H9 (cell line): Measurements from ENCODE around the gene JAKMIP1. TPM values are rescaled to one million over a fixed set of nuclear protein-coding genes. Genes with fewer than 3 reads are reported as not detected.

Experiments
- DNase-seq: peaks from one replicate; pipeline ENCODE4 v3.0.0-alpha.2; 2017
- H2AFZ ChIP-seq: one replicate; pipeline ENCODE4 v1.6.1; 2013; ENCODE audit warnings: mild to moderate bottlenecking, low read length, control low read depth, moderate library complexity
- H2AK5ac ChIP-seq: 2 replicates; pipeline ENCODE4 v1.6.1; 2013; ENCODE audit warnings: low read length, control low read depth, mixed read lengths; ENCODE audit not compliant: insufficient read length
- H2BK120ac ChIP-seq: one replicate; pipeline ENCODE4 v1.6.1; 2013; ENCODE audit warnings: low read depth, mild to moderate bottlenecking, low read length, control low read depth, inconsistent platforms; ENCODE audit not compliant: poor library complexity, severe bottlenecking
- H2BK12ac ChIP-seq: 2 replicates; pipeline ENCODE4 v1.6.1; 2013; ENCODE audit warnings: low read length, control low read depth, mixed read lengths, low read depth; ENCODE audit not compliant: insufficient read length
- H2BK15ac ChIP-seq: 2 replicates; pipeline ENCODE4 v1.6.1; 2013; ENCODE audit warnings: low read depth, low read length, control low read depth
- H2BK20ac ChIP-seq: one replicate; pipeline ENCODE4 v1.6.1; 2013; ENCODE audit warnings: low read depth, mild to moderate bottlenecking, low read length, control low read depth, inconsistent platforms; ENCODE audit not compliant: poor library complexity, severe bottlenecking
- H2BK5ac ChIP-seq: 2 replicates; pipeline ENCODE4 v1.6.1; 2013; ENCODE audit warnings: low read length, control low read depth, mixed read lengths; ENCODE audit not compliant: insufficient read length
- H3K14ac ChIP-seq: 2 replicates; pipeline ENCODE4 v1.6.1; 2013; ENCODE audit warnings: low read length, control low read depth; ENCODE audit not compliant: insufficient read depth
- H3K18ac ChIP-seq: 2 replicates; pipeline ENCODE4 v1.6.1; 2013; ENCODE audit warnings: low read depth, mild to moderate bottlenecking, mixed read lengths, low read length, control low read depth; ENCODE audit not compliant: insufficient read length
- H3K23ac ChIP-seq: 2 replicates; pipeline ENCODE4 v1.6.1; 2013; ENCODE audit warnings: low read length, control low read depth, mixed read lengths, low read depth; ENCODE audit not compliant: insufficient read length
- H3K23me2 ChIP-seq: 2 replicates; pipeline ENCODE4 v1.6.1; 2013; ENCODE audit warnings: low read depth, mild to moderate bottlenecking, mixed read lengths, low read length, control low read depth; ENCODE audit not compliant: insufficient read length, poor library complexity, severe bottlenecking
- H3K27ac ChIP-seq: 2 replicates; pipeline ENCODE4 v1.5.1; 2013; ENCODE audit warnings: low read length, control low read depth, mixed read lengths, low read depth; ENCODE audit not compliant: insufficient read length
- H3K27me3 ChIP-seq: 2 replicates; pipeline ENCODE4 v1.6.1; 2013; ENCODE audit warnings: low read length, control low read depth, inconsistent platforms; ENCODE audit not compliant: insufficient read depth
- H3K4ac ChIP-seq: 2 replicates; pipeline ENCODE4 v1.6.1; 2013; ENCODE audit warnings: low read depth, mild to moderate bottlenecking, control low read depth, inconsistent platforms, low read length, moderate library complexity
- H3K4me1 ChIP-seq: 2 replicates; pipeline ENCODE4 v1.6.1; 2013; ENCODE audit warnings: low read length, control low read depth, inconsistent platforms; ENCODE audit not compliant: insufficient read depth
- H3K4me2 ChIP-seq: 2 replicates; pipeline ENCODE4 v1.6.1; 2013; ENCODE audit warnings: low read length, control low read depth, mixed read lengths; ENCODE audit not compliant: insufficient read length, insufficient read depth
- H3K56ac ChIP-seq: 2 replicates; pipeline ENCODE4 v1.6.1; 2013; ENCODE audit warnings: low read depth, mild to moderate bottlenecking, mixed read lengths, low read length, control low read depth; ENCODE audit not compliant: insufficient read length
- H3K79me1 ChIP-seq: 2 replicates; pipeline ENCODE4 v1.6.1; 2013; ENCODE audit warnings: low read depth, mild to moderate bottlenecking, moderate library complexity, low read length, control low read depth, inconsistent platforms; ENCODE audit not compliant: insufficient read depth, poor library complexity, severe bottlenecking
- H3K79me2 ChIP-seq: 2 replicates; pipeline ENCODE4 v1.6.1; 2013; ENCODE audit warnings: low read length, control low read depth, inconsistent platforms; ENCODE audit not compliant: insufficient read depth
- H3K9ac ChIP-seq: 2 replicates; pipeline ENCODE4 v1.6.1; 2013; ENCODE audit warnings: low read length, control low read depth, mixed read lengths; ENCODE audit not compliant: insufficient read length; ENCODE audit errors: extremely low read depth
- H3K9me3 ChIP-seq: one replicate; pipeline ENCODE4 v1.6.1; 2013; ENCODE audit warnings: low read depth, low read length, inconsistent platforms; ENCODE audit not compliant: control insufficient read depth
- H3T11ph ChIP-seq: one replicate; pipeline ENCODE4 v1.6.1; 2013; ENCODE audit warnings: mild to moderate bottlenecking, low read length, control low read depth, inconsistent platforms
- H4K20me1 ChIP-seq: one replicate; pipeline ENCODE4 v1.6.1; 2013; ENCODE audit not compliant: control insufficient read depth, insufficient read length, insufficient read depth
- H4K5ac ChIP-seq: 2 replicates; pipeline ENCODE4 v1.6.1; 2013; ENCODE audit warnings: low read depth, mild to moderate bottlenecking, mixed read lengths, low read length, control low read depth; ENCODE audit not compliant: insufficient read length
- H4K8ac ChIP-seq: replicated peaks from 2 replicates; pipeline ENCODE4 v1.6.1; 2013; ENCODE audit warnings: low read length, control low read depth, mixed read lengths, low read depth; ENCODE audit not compliant: insufficient read length
- H4K91ac ChIP-seq: 2 replicates; pipeline ENCODE4 v1.6.1; 2013; ENCODE audit warnings: low read depth, mild to moderate bottlenecking, moderate library complexity, mixed read lengths, low read length, control low read depth; ENCODE audit not compliant: insufficient read length
- H3K27ac Mint-ChIP-seq, 3 experiments: 2 replicates in 2 of 3; 3 replicates in 1 of 3; pipeline ENCODE4 v1.8.0; 2020 to 2021; ENCODE audit warnings: mixed read lengths in 3 of 3, mild to moderate bottlenecking in 1 of 3, moderate library complexity in 1 of 3
- H3K27me3 Mint-ChIP-seq: 2 replicates; pipeline ENCODE4 v1.8.0; 2021; ENCODE audit warnings: low read depth, mild to moderate bottlenecking, moderate library complexity, mixed read lengths
- H3K36me3 Mint-ChIP-seq, 3 experiments: 2 replicates in 2 of 3; 3 replicates in 1 of 3; pipeline ENCODE4 v1.8.0; 2020 to 2021; ENCODE audit warnings: low read depth in 3 of 3, mixed read lengths in 3 of 3; ENCODE audit not compliant: insufficient read depth in 1 of 3
- H3K4me1 Mint-ChIP-seq, 2 experiments: 2 replicates each; pipeline ENCODE4 v1.8.0; 2020; ENCODE audit warnings: mixed read lengths in 2 of 2
- H3K4me3 Mint-ChIP-seq, 2 experiments: 2 replicates in 1 of 2; 3 replicates in 1 of 2; pipeline ENCODE4 v1.8.0; 2020 to 2021; ENCODE audit warnings: mild to moderate bottlenecking in 2 of 2, mixed read lengths in 2 of 2, moderate library complexity in 1 of 2
- H3K9me3 Mint-ChIP-seq, 2 experiments: 2 replicates in 1 of 2; 3 replicates in 1 of 2; pipeline ENCODE4 v1.8.0; 2020; ENCODE audit warnings: mild to moderate bottlenecking in 2 of 2, mixed read lengths in 2 of 2, moderate library complexity in 1 of 2
- CTCF ChIP-seq: fragments of 200-600 bp; sonication (generic); conservative IDR thresholded peaks from 3 replicates; pipeline ENCODE4 v1.8.0; 2021; ENCODE audit warnings: antibody characterized with exemption, mild to moderate bottlenecking
- WGBS: extraction: QIAGEN DNeasy Blood & Tissue Kit; methylation state at CpG from one replicate; pipeline ENCODE4 v1.1.7; 2013; ENCODE audit warnings: missing lambda C conversion rate, low lambda C conversion rate, mixed read lengths; ENCODE audit not compliant: insufficient read length; ENCODE audit errors: extremely low coverage; 5-methylcytosine and 5-hydroxymethylcytosine counted together
- total RNA-seq: library from RNA; stranded (reverse); gene quantifications from 2 replicates; pipeline ENCODE4 v1.2.1, GENCODE V29; 2021

The JAKMIP1 gene
- total RNA-seq, 1 experiment from 2014 or later, result 1.5 TPM

DNA sequence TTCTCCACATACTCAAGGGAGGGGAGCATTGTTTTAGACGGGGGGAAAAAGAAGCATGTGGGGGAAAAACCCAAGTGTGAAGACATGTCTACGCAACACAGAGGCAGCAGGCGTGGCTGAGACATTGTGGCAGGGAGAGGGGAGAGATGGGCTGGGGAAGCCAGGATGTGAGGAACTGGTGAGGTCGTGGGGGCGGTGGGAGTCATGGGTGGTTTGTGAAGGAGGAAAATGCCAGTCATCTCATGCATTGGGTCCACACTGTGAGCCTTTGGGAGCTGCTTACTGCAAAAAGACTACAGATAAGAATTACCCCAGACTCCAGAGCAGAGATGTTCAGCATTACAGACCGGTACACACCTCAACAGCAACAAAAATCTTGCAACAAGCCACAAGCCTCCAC lies 2.1 kb downstream of the JAKMIP1 start:
- H3K79me2 ChIP-seq, result no peaks in the 10 kb centered on the region
- H3K14ac ChIP-seq, result no peak overlapping the region
- Mint-ChIP-seq H3K36me3 (peaks cover 0 to 8% (median 0%) of the 10 kb centered on the region in 3 experiments; a peak in 3 of 7 replicates), H3K4me3 (peak overlapping the region; percentile 64 to 89; a peak in 3 of 5 replicates), H3K4me1 (peaks cover 42 to 47% of the 10 kb centered on the region in 2 experiments), H3K27me3 (peaks cover 49% of the 10 kb centered on the region), H3K9me3 (peaks cover 6 to 8% of the 10 kb centered on the region in 2 experiments; a peak in 4 of 5 replicates), H3K27ac (no peak overlapping the region)
- no peak overlapping the region for H2BK5ac ChIP-seq
- no peak overlapping the region for H3K56ac ChIP-seq
- no peak for DNase-seq
- WGBS, result no CpG with 5 or more reads among the region's 6 CpGs
- H2BK15ac ChIP-seq, result no peak overlapping the region
- no peaks in the 10 kb centered on the region; the same call in 1 of the 2 replicates for H3K27me3 ChIP-seq
- no peak overlapping the region for H2BK20ac ChIP-seq
- no peak overlapping the region for H3K23ac ChIP-seq
- H4K20me1 ChIP-seq, result no peaks in the 10 kb centered on the region
- no peak overlapping the region for H4K91ac ChIP-seq
- H3K4me2 ChIP-seq, result peak overlapping the region; percentile 68
- no peak overlapping the region for H2AK5ac ChIP-seq
- H2AFZ ChIP-seq, result no peak overlapping the region
- H3K9ac ChIP-seq, result no peak overlapping the region
- no peak overlapping the region for H2BK12ac ChIP-seq
- H3K4ac ChIP-seq, result no peak overlapping the region
- H3K27ac ChIP-seq, result no peak overlapping the region
- no peak overlapping the region for H2BK120ac ChIP-seq
- H3K79me1 ChIP-seq, result no peaks in the 10 kb centered on the region
- H3K9me3 ChIP-seq, result no peaks in the 10 kb centered on the region
- TF ChIP-seq CTCF, result no peak
- H3K23me2 ChIP-seq, result peaks cover 7% of the 10 kb centered on the region
- H4K8ac ChIP-seq, result no peak overlapping the region
- no peak overlapping the region for H3K18ac ChIP-seq
- no peak overlapping the region for H4K5ac ChIP-seq
- 0 out of 2 replicates have a peak, but pooled peaks cover 8% of the 10 kb centered on the region for H3K4me1 ChIP-seq
- no peak overlapping the region for H3T11ph ChIP-seq
